ENCODE data around the gene C10orf105.

GRCh38 chr10:71747039-71747531 is 27.5 kb upstream of the C10orf105 start:
- TF ChIP-seq CTCF (CRISPR knock-in tag; IDR thresholded peaks at IDR 0.05) (no peak), ZNF3 (CRISPR knock-in tag; IDR thresholded peaks at IDR 0.05) (no peak), USF2 (IDR thresholded peaks at IDR 0.05; ENCODE audit: low read depth, low read length) (no peak), USF2 (CRISPR knock-in tag; IDR thresholded peaks at IDR 0.05; ENCODE audit: borderline replicate concordance) (no peak), GPBP1L1 (CRISPR knock-in tag; IDR thresholded peaks at IDR 0.05) (no peak), NR2F6 (IDR thresholded peaks at IDR 0.05) (no peak), NR2F6 (CRISPR knock-in tag; IDR thresholded peaks at IDR 0.05) (no peak), YEATS4 (CRISPR knock-in tag; IDR thresholded peaks at IDR 0.05; ENCODE audit: borderline replicate concordance) (no peak)
